ENCODE measurements around the gene BST2.
"Not testable (repeated sequence)": the region's sequence is repeated elsewhere in the genome, so short reads cannot be mapped to it uniquely, and the experiment has no call there.

Gene BST2

DNA sequence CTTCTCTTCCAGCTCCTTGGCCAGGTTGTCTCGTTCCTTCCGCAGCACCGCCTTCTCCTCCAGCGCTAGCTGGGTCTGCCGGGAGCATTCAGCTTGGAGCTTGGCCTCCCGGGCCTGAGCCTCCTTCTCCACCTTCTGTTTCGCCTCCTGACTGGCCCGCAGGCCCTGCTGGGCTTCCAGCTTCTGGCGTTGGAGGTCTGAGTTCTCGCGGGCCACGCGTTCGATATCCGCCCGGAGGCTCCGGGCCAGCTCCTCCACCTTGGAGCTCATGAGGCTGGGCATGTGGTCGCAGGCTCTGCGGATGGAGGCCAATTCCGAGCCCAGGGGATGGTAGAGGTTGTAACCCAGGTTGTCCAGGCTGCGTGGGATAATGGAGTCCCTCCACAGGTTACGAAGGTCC, 40.1 kb downstream of the BST2 start:
- H4K20me1 ChIP-seq (ENCODE audit: insufficient read depth): no peaks in the 10 kb centered on the region
- no peaks in the 10 kb centered on the region for H3K79me2 ChIP-seq (ENCODE audit: insufficient read depth, low read depth)
- no peak overlapping the region for H3K4me2 ChIP-seq
- no peak overlapping the region for H3K9ac ChIP-seq
- 0 out of 2 replicates have a peak, but pooled peaks cover 3% of the 10 kb centered on the region for H3K27me3 ChIP-seq (ENCODE audit: insufficient read depth, low read depth)
- H2AFZ ChIP-seq (ENCODE audit: low read depth): no peak overlapping the region
- H3K4me3 ChIP-seq (IDR thresholded peaks at IDR 0.05; ENCODE audit: insufficient read depth, low read depth, low read length): no peak overlapping the region
- TF ChIP-seq, protein P1, sequence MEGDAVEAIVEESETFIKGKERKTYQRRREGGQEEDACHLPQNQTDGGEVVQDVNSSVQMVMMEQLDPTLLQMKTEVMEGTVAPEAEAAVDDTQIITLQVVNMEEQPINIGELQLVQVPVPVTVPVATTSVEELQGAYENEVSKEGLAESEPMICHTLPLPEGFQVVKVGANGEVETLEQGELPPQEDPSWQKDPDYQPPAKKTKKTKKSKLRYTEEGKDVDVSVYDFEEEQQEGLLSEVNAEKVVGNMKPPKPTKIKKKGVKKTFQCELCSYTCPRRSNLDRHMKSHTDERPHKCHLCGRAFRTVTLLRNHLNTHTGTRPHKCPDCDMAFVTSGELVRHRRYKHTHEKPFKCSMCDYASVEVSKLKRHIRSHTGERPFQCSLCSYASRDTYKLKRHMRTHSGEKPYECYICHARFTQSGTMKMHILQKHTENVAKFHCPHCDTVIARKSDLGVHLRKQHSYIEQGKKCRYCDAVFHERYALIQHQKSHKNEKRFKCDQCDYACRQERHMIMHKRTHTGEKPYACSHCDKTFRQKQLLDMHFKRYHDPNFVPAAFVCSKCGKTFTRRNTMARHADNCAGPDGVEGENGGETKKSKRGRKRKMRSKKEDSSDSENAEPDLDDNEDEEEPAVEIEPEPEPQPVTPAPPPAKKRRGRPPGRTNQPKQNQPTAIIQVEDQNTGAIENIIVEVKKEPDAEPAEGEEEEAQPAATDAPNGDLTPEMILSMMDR (conservative IDR thresholded peaks at IDR 0.05; ENCODE audit: low read depth, low read length): no peak
- no peaks in the 10 kb centered on the region for H3K4me1 ChIP-seq (ENCODE audit: low read depth, poor library complexity, severe bottlenecking)
- no peaks in the 10 kb centered on the region for H3K36me3 ChIP-seq (ENCODE audit: insufficient read depth)
- H3K27ac ChIP-seq: no peak overlapping the region

GRCh38 chr19:17363852-17364605, 41.4 kb downstream of the BST2 start:
- H4K20me1 ChIP-seq (ENCODE audit: insufficient read depth); H3K4me1 ChIP-seq (ENCODE audit: low read depth, poor library complexity, severe bottlenecking); H3K4me2 ChIP-seq; H3K79me2 ChIP-seq (ENCODE audit: insufficient read depth, low read depth); H3K27me3 ChIP-seq (ENCODE audit: insufficient read depth, low read depth); H3K9ac ChIP-seq; H3K27ac ChIP-seq; H2AFZ ChIP-seq (ENCODE audit: low read depth); H3K4me3 ChIP-seq (IDR thresholded peaks at IDR 0.05; ENCODE audit: insufficient read depth, low read depth, low read length); H3K36me3 ChIP-seq (ENCODE audit: insufficient read depth): not testable (repeated sequence)

GRCh38 chr19:17359905-17360800, 45.3 kb downstream of the BST2 start:
- no peak overlapping the region for H3K4me3 ChIP-seq (IDR thresholded peaks at IDR 0.05; ENCODE audit: insufficient read depth, low read depth, low read length)
- H3K79me2 ChIP-seq (ENCODE audit: insufficient read depth, low read depth): no peaks in the 10 kb centered on the region
- no peak overlapping the region for H3K9ac ChIP-seq
- H2AFZ ChIP-seq (ENCODE audit: low read depth): no peak overlapping the region
- H3K27ac ChIP-seq: no peak overlapping the region
- peaks cover 7% of the 10 kb centered on the region; the same call in 1 of the 2 replicates for H3K27me3 ChIP-seq (ENCODE audit: insufficient read depth, low read depth)
- H3K4me1 ChIP-seq (ENCODE audit: low read depth, poor library complexity, severe bottlenecking): no peaks in the 10 kb centered on the region
- H4K20me1 ChIP-seq (ENCODE audit: insufficient read depth): no peaks in the 10 kb centered on the region
- TF ChIP-seq, protein P1 (conservative IDR thresholded peaks at IDR 0.05; ENCODE audit: low read depth, low read length): no peak
- H3K36me3 ChIP-seq (ENCODE audit: insufficient read depth): no peaks in the 10 kb centered on the region
- H3K4me2 ChIP-seq: no peak overlapping the region

GRCh38 chr19:17358395-17358794, 47.0 kb downstream of the BST2 start:
- H2AFZ ChIP-seq (ENCODE audit: low read depth): no peak overlapping the region
- TF ChIP-seq, protein P1 (conservative IDR thresholded peaks at IDR 0.05; ENCODE audit: low read depth, low read length): no peak
- no peaks in the 10 kb centered on the region for H3K4me1 ChIP-seq (ENCODE audit: low read depth, poor library complexity, severe bottlenecking)
- H3K4me3 ChIP-seq (IDR thresholded peaks at IDR 0.05; ENCODE audit: insufficient read depth, low read depth, low read length): no peak overlapping the region
- no peaks in the 10 kb centered on the region for H3K36me3 ChIP-seq (ENCODE audit: insufficient read depth)
- no peak overlapping the region for H3K27ac ChIP-seq
- peaks cover 11% of the 10 kb centered on the region; the same call in 1 of the 2 replicates for H3K27me3 ChIP-seq (ENCODE audit: insufficient read depth, low read depth)
- H4K20me1 ChIP-seq (ENCODE audit: insufficient read depth): no peaks in the 10 kb centered on the region
- no peak overlapping the region for H3K4me2 ChIP-seq
- H3K79me2 ChIP-seq (ENCODE audit: insufficient read depth, low read depth): no peaks in the 10 kb centered on the region
- no peak overlapping the region for H3K9ac ChIP-seq

Data from KMS-11 (cell line).